GM18868 (cell line): Measurements from ENCODE around the gene COA8.
A peak's percentile ranks its signal among the peaks of the same experiment; 100 is the strongest.

Source experiments
- ATAC-seq: cut with Tn5 transposase; IDR thresholded peaks from one replicate; pipeline ENCODE4 v1.9.1; 2021; ENCODE audit warnings: mild to moderate bottlenecking, moderate library complexity; ENCODE audit not compliant: unreplicated experiment

Gene COA8

GRCh38 chr14:103547941-103548462 lies 14.8 kb upstream of the COA8 start:
- ATAC-seq = no peak

- ATAC-seq = no peak
Observed at GRCh38 chr14:103548463-103549351, 14.1 kb upstream of the COA8 start.

DNA sequence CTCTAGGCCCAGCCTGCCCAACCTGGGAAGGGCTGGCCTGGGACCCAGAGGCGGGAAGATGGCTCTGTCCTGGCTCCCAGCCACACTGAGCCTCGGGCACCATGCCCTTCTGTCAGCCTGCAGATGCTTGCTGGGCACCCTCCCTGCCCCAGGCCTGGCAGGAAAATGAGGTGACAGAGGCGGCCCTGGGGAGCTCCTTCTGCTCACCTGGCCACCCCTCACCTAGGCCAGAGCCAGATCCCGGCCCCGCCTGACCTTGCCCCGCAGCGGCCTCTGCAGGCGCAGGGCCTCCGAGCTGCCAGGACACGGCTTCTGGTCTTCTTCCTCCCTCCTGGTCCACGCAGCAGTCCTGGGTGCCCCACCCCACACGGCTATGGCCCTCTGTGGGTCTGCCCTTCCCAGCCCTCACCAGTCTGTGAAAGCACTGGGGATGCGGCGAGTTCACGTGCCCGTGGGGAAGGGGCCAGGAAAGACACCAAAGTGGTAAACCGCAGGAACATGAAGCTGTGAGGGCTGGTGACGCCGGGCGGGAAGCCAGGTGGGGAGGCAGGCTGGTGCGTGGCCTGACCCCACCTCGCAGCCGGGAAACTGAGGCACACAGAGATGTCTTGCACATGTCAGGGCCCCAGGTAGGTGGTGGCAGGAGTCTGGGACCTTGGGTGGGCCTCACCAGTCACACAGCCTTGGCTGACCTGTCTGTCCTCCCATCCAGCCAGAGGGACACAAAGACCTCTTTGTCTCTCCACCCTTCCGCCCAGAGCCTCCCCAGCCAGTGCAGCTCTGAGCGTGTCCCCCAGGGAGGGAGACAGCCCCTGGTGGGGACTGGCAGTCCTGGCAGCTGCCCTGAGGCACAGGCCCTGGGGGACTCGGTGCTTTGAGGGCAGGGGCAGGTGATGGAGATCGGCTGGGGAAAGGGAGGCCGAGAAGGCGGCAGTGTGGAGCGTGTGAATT lies 13.1 kb upstream of the COA8 start:
- ATAC-seq = no peak

GRCh38 chr14:103550451-103551337 lies 12.1 kb upstream of the COA8 start:
- ATAC-seq = no peak

GRCh38 chr14:103551338-103551762 lies 11.4 kb upstream of the COA8 start:
- ATAC-seq = no peak

- no peak for ATAC-seq
Observed at GRCh38 chr14:103552011-103552845, 10.5 kb upstream of the COA8 start.

GRCh38 chr14:103552846-103553210 lies 9.9 kb upstream of the COA8 start:
- ATAC-seq = no peak

- no peak for ATAC-seq
Observed at GRCh38 chr14:103555559-103556337, 7.0 kb upstream of the COA8 start.

GRCh38 chr14:103556946-103557758 lies 5.6 kb upstream of the COA8 start:
- no peak for ATAC-seq

DNA sequence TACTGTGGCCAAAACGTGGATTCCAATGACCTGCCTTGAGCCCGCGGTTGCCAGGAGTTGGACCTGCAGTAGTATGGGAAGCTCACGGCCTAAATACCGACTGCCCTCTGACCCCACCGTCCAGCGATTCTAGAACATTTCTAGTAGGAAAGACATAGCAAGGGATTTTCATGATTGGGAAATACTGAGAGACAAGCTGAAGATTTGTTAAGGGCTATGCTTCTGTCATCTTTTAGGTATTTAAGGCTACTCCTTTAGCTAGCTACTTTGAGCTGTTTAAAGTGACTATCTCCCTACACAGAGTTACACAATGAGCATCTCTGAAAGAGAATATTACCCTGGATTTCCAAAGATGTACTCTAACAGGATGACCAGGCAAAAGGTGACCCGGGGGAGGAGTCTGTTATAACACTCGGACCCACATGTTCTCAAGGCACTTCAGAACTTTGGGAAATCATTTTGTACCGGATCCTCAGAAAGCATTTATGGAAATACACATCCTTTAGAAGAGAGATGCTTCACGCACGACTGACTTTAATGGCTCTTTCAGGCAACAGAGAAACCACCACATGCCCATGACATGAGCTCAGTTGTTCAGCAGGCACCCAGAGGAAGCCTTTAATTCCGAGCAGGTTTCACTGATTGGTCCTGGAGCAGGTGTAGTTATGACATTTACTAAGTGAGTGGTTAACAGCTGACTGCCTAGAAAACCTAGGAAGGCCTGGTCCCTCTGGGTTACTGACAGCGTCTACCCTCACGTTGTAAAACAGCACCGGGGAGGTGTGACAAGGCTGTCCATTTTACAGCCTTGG lies 4.5 kb upstream of the COA8 start:
- no peak for ATAC-seq

DNA sequence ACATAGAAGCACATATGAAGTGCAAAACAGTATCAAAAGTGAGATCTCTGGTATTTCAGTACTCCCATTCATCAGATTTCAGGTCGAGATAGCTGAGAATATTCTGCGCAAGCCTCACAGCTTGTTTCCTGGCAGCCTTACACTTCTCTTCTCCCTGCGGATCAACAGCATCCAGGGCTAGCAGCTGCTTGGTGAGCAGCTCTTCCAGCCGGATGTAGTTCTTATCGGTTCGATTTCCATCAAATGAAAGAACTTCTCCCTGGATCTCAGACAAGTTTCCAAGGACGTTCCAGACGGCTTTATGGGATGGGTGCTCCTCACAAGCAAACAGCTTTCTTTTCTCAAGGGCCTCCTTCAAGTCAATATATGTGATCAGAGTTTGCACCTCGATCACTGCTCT lies 3.0 kb upstream of the COA8 start:
- no peak for ATAC-seq

DNA sequence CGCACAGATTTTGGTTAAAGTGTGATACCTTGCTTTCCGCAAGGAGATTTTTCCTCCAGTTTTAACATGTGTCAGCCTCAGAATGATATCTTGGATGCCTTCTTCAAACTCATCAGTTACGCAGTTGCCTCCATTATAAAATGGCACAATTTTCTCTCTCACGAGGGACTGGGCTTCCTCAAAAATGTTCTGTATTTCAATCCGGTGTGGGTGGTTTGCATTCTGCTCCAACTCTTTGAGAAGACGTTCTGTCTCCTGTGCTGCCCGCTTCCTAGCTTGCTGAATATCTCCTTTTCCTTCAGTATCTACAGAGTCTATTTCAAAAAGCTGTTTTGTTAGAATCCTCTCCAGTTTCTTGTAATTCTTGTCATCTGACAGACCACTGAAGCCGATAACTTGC lies 2.1 kb upstream of the COA8 start:
- ATAC-seq = no peak

DNA sequence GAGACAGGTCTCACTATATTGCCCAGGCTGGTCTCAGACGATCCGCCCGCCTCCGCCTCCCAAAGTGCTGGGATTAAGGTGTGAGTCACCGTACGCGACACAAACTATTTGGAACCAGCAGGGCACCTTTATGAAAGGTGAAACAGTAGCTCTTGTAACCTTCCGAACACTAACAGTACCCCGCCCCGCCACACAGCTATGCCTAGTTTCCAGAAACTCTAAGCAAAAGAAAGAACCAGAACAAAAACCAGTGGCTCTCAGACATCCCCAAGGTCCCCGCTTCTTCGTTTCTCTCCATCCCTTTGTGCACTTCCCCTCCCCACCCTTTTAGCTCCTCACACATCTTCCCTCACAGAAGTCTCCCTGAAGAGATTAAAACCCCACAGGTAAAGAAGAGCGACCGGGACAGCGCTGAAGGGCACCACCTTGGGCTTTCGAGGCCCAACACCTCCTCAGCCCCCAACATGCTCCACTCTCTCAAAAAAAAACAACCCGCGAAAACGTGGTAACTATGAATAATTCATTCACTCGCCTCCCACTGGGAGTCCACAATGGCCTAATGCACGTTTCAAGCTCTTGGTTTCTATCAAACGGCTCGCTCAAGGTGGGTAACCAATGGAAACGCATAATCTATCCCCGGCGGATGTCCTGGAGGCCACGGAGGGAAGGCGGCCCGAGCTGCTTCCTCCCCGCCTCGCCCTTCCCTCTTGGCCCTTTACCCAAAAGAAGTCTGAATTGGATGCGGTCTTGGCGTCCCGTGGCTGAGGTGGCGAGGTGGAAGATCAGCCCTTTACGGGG lies 1.2 kb upstream of the COA8 start:
- peak; percentile 27 for ATAC-seq

- ATAC-seq = peak; percentile 28
Observed at GRCh38 chr14:103562179-103562428, 656 bp upstream of the COA8 start.

DNA sequence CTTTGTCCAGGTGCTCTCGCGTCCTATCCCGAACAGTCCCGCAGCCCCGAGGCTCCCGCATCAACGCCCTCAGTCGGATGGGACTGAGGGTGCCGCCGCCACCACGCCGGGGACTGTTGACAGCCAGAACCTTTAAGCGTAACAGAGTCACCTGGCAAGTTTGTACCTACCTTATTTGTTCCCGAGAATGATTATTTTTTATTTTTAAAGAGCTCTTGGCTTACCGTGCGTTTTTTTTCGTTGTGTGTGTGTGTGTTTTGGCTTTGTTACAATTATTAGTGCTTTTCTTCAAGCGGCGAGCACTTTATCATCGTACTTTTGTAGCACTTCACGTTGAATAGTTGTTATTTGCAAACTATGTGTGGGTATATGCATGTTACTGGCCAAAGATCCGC lies 463 bp downstream of the COA8 start:
- no peak for ATAC-seq

DNA sequence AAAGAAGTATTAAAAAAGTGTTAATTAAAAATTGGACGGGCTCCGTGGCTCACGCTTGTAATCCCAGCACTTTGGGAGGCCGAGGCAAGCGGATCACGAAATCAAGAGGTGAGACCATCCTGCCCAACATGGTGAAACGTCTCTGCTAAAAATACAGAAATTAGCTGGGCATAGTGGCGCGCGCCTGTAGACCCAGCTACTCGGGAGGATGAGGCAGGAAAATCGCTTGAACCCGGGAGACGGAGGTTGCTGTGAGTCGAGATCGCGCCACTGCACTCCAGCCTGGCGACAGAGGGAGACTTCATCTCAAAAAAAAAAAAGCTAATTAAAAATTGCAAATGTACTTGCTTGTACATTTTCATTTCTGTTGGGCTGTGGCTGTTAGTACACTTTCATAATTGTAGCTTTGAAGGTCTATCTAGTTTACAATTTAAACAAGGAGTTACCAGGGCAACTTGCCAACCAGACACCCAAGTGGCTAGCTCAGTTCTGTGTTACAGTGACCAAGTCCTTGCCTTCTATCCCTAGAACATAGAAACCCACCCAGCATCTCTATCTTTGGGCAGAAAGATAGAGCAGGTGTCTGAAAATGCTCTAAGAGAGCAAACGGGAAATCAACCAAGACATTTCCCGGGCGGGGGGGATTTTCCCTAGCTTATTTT lies 1.2 kb downstream of the COA8 start:
- no peak for ATAC-seq
